Peyer's patch (tissue), 4 donors: Measurements from ENCODE around the gene BTNL9. TPM values are rescaled to one million over a fixed set of nuclear protein-coding genes. Genes with fewer than 3 reads are reported as not detected.

Experiments used
- DNase-seq, 3 donors: peaks; one replicate each; pipeline ENCODE4 v3.0.0-alpha.2; 2017 to 2019
- H3K27ac ChIP-seq, 4 donors: fragments of 200-600 bp; sonication (generic); one replicate each; pipeline ENCODE4 v1.5.1; 2016 to 2019
- H3K27me3 ChIP-seq, 2 donors: fragments of 200-600 bp; sonication (generic); one replicate each; pipeline ENCODE4 v1.5.1; 2019
- H3K36me3 ChIP-seq, 3 donors: fragments of 200-600 bp; sonication (generic); one replicate each; pipeline ENCODE4 v1.5.1; 2016 to 2019
- H3K4me1 ChIP-seq, 4 donors: fragments of 200-600 bp; sonication (generic); one replicate each; pipeline ENCODE4 v1.5.1; 2016 to 2019
- H3K4me3 ChIP-seq, 4 donors: fragments of 200-600 bp; sonication (generic); 1 replicate in 3 of 4; 2 replicates in 1 of 4; pipeline ENCODE4 v1.5.1; 2016 to 2019; ENCODE audit warnings: mild to moderate bottlenecking in 1 of 4
- H3K9me3 ChIP-seq, 4 donors: fragments of 200-600 bp; sonication (generic); one replicate each; pipeline ENCODE4 v1.5.1; 2016 to 2019; ENCODE audit warnings: mild to moderate bottlenecking in 1 of 4
- POLR2A ChIP-seq, 2 donors: fragments of 450-650 bp; IDR thresholded peaks; one replicate each; pipeline ENCODE4 v1.5.1; 2017; ENCODE audit warnings: antibody characterized with exemption in 2 of 2, mild to moderate bottlenecking in 2 of 2, moderate library complexity in 2 of 2
- total RNA-seq, 4 donors: library from RNA; depleted of rRNA; stranded (reverse); fragments of >200 nt; gene quantifications; one replicate each; pipeline ENCODE4 v1.1.0, GENCODE V29; 2016
- TF ChIP-seq, protein P1 (sequence below), 6 experiments: fragments of 450-650 bp in 4 of 6; fragments of 200-600 bp in 2 of 6; sonication (generic) in 1 of 6; IDR thresholded peaks; one replicate each; pipeline ENCODE4 v1.5.1; 2017 to 2019; ENCODE audit warnings: antibody characterized with exemption in 6 of 6, mild to moderate bottlenecking in 3 of 6, moderate library complexity in 1 of 6

Gene BTNL9
- total RNA-seq, 4 donors from 2014 or later, result 5.3 to 48.7 (median 8.7) TPM

DNA sequence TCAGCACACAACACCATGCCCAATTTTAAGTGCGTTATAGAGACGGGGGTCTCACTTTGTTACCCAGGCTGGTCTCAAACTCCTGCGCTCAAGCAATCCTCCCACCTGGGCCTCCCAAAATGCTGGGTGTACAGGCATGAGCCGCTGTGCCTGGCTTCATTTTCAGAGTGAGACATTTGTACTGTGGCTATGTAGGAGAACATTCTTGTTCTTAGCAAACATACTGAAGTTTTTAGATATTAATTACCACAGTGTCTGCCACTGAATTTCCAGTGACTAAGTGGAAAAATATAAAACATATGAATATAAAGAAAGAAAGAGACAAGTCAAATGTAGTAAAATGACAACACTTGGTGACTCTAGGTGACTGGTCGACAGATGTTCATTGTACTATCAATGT, 20.9 kb downstream of the BTNL9 start:
- Histone ChIP-seq H3K36me3 (no peaks in the 10 kb centered on the region), H3K9me3 (no peaks in the 10 kb centered on the region), H3K27me3 (peaks cover 0 to 11% of the 10 kb centered on the region in 2 donors), H3K4me1 (peaks cover 0 to 8% (median 0%) of the 10 kb centered on the region in 4 donors), H3K27ac (no peak overlapping the region), H3K4me3 (no peak overlapping the region)
- DNase-seq, result no peak
- TF ChIP-seq, protein P1, sequence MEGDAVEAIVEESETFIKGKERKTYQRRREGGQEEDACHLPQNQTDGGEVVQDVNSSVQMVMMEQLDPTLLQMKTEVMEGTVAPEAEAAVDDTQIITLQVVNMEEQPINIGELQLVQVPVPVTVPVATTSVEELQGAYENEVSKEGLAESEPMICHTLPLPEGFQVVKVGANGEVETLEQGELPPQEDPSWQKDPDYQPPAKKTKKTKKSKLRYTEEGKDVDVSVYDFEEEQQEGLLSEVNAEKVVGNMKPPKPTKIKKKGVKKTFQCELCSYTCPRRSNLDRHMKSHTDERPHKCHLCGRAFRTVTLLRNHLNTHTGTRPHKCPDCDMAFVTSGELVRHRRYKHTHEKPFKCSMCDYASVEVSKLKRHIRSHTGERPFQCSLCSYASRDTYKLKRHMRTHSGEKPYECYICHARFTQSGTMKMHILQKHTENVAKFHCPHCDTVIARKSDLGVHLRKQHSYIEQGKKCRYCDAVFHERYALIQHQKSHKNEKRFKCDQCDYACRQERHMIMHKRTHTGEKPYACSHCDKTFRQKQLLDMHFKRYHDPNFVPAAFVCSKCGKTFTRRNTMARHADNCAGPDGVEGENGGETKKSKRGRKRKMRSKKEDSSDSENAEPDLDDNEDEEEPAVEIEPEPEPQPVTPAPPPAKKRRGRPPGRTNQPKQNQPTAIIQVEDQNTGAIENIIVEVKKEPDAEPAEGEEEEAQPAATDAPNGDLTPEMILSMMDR (IDR thresholded peaks at IDR 0.05), result no peak
- TF ChIP-seq POLR2A (IDR thresholded peaks at IDR 0.05), result no peak

DNA sequence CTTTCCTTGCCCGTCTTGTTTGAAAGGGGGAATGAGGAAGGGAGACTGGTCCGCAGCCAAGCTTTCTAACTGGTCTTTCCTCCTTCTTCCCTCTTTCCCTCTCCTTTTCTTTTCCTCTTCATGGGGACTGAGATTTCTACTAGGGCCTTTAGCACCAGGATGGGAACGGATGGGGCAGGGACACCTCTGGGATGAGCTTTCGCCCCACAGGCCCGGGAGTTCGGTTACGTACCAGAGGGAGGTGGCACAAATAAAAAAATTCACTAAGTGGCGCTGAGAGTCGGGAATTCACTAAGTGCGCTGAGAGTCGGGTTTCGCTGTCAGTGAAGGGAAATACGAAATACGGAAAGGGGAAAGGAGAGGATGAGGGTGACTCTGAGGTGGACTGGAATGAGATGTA, 21.6 kb downstream of the BTNL9 start:
- Histone ChIP-seq H3K4me1 (peaks cover 0 to 8% (median 0%) of the 10 kb centered on the region in 4 donors), H3K27ac (no peak overlapping the region), H3K4me3 (no peak overlapping the region), H3K9me3 (no peaks in the 10 kb centered on the region), H3K36me3 (no peaks in the 10 kb centered on the region), H3K27me3 (peaks cover 0 to 11% of the 10 kb centered on the region in 2 donors)
- no peak for DNase-seq
- TF ChIP-seq, protein P1 (IDR thresholded peaks at IDR 0.05), result no peak
- TF ChIP-seq POLR2A (IDR thresholded peaks at IDR 0.05), result no peak

DNA sequence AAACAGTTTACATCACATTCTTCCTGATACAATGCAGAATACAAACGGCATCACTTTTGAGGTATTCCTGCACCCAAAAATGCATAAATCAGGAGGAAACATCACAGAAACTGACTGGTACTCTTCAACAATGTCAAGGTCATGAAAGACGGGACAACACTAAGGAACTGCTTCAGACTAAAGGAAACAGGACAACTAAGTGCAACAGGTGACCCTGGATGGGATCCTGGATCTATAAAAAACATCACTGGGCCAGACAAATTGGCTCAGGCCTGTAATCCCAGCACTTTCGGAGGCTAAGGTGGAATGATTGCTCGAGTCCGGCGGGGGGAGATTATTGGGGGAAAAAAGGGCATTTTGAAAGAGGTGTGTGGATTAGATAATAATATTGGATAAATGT, 22.6 kb downstream of the BTNL9 start:
- H3K27me3 ChIP-seq, result peaks cover 0 to 11% of the 10 kb centered on the region in 2 donors
- H3K9me3 ChIP-seq, result no peaks in the 10 kb centered on the region
- H3K36me3 ChIP-seq, result no peaks in the 10 kb centered on the region

DNA sequence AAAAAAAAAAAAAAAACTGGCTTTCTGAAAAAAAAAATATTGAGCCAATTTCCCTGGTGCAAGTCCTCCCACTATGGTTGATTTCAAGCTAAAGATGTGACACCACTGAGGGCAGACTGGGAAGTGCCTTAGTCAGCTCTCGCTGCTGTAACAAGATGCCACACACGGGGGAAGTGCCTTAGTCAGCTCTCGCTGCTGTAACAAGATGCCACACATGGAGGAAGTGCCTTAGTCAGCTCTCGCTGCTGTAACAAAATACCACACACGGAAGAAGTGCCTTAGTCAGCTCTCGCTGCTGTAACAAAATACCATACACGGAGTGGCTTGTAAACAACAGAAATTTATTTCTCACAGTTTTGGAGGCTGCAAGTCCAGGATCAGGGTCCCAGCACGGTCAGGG, 23.4 kb downstream of the BTNL9 start:
- Histone ChIP-seq H3K4me3 (no peak overlapping the region), H3K27ac (no peak overlapping the region), H3K4me1 (peaks cover 0 to 8% (median 0%) of the 10 kb centered on the region in 4 donors), H3K27me3 (peaks cover 0 to 11% of the 10 kb centered on the region in 2 donors), H3K9me3 (no peaks in the 10 kb centered on the region), H3K36me3 (no peaks in the 10 kb centered on the region)
- DNase-seq, result no peak
- TF ChIP-seq, protein P1 (IDR thresholded peaks at IDR 0.05), result no peak
- no peak for TF ChIP-seq POLR2A (IDR thresholded peaks at IDR 0.05)

More for the DNA sequence above, 22.6 kb downstream of the BTNL9 start:
- TF ChIP-seq, protein P1 (IDR thresholded peaks at IDR 0.05), result no peak
- no peak for TF ChIP-seq POLR2A (IDR thresholded peaks at IDR 0.05)
- Histone ChIP-seq H3K4me1 (peaks cover 0 to 8% (median 0%) of the 10 kb centered on the region in 4 donors), H3K4me3 (no peak overlapping the region), H3K27ac (no peak overlapping the region)
- DNase-seq, result no peak

DNA sequence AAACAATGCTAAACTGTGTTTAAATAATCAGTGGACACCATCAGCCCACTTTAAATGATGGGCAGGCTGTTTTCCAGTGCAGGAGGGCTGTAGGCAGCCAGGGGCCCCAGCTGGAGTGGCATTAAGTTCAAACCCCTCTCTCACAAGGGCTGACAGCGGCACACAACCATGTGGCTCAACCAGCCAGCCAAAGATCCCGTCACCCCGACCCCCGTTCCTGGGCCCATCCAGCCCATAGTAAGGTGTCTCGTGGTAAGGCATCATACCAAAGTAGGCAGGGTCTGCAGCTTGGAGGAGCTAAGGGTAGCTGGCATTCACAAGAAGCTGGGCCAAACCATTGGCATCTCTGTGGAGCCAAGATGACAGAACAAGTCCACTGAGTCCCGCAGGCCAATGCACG, 24.9 kb downstream of the BTNL9 start:
- no peak for DNase-seq
- Histone ChIP-seq H3K4me1 (no peaks in the 10 kb centered on the region), H3K36me3 (no peaks in the 10 kb centered on the region), H3K9me3 (no peaks in the 10 kb centered on the region), H3K27me3 (no peaks in the 10 kb centered on the region), H3K4me3 (no peak overlapping the region), H3K27ac (no peak overlapping the region)
- TF ChIP-seq, protein P1 (IDR thresholded peaks at IDR 0.05), result no peak
- no peak for TF ChIP-seq POLR2A (IDR thresholded peaks at IDR 0.05)
